Measurements from ENCODE around the gene MPP2. TPM values are rescaled to one million over a fixed set of nuclear protein-coding genes. Genes with fewer than 3 reads are reported as not detected.

The MPP2 gene
- total and polyA plus RNA-seq, 2 experiments from 2014 or later = 4.1 to 5.1 TPM

GRCh38 chr17:43927060-43927864, 19.9 kb upstream of the MPP2 start:
- Histone ChIP-seq H3K36me3 (ENCODE audit: low read depth) (no peaks in the 10 kb centered on the region), H3K79me2 (ENCODE audit: insufficient read depth) (no peaks in the 10 kb centered on the region), H3K27ac (no peak overlapping the region), H3F3A (ENCODE audit: insufficient read depth) (no peaks in the 10 kb centered on the region), H3K4me1 (ENCODE audit: insufficient read depth) (no peaks in the 10 kb centered on the region), H3K9me2 (ENCODE audit: insufficient read depth) (no peaks in the 10 kb centered on the region), H3K9me3 (ENCODE audit: low read depth) (no peaks in the 10 kb centered on the region), H3K9ac (no peak overlapping the region), H3K4me2 (ENCODE audit: unreplicated experiment) (peak overlapping the region; percentile 36), H2AFZ (peak overlapping the region; percentile 62; the same call in 1 of the 2 replicates), H3K4me3 (peak overlapping the region; percentile 47), H3K27me3 (replicated peaks; ENCODE audit: insufficient read depth) (peaks cover 24% of the 10 kb centered on the region), H4K20me1 (ENCODE audit: insufficient read depth) (no peaks in the 10 kb centered on the region)
- no peak for TF ChIP-seq EZH2phosphoT487 (IDR thresholded peaks at IDR 0.05; ENCODE audit: insufficient read depth, low read depth)
- no peak for TF ChIP-seq EZH2 (IDR thresholded peaks at IDR 0.05; ENCODE audit: insufficient read depth, poor library complexity, severe bottlenecking)
- in situ Hi-C loops (cut with MboI) = no loop called here
- DNase-seq = peak; percentile 36
- WGBS, 2 experiments (ENCODE audit: low coverage in 1 of 2, low lambda C conversion rate in 2 of 2, missing lambda C conversion rate in 2 of 2) = 6 to 7% methylated on average over 30 to 41 of the region's 42 CpGs

- no peak for DNase-seq
- H3K9me3 ChIP-seq (ENCODE audit: low read depth) = no peaks in the 10 kb centered on the region
- no peak for TF ChIP-seq EZH2phosphoT487 (IDR thresholded peaks at IDR 0.05; ENCODE audit: insufficient read depth, low read depth)
- no peak for TF ChIP-seq EZH2 (IDR thresholded peaks at IDR 0.05; ENCODE audit: insufficient read depth, poor library complexity, severe bottlenecking)
- H2AFZ ChIP-seq = no peak overlapping the region
- no peak overlapping the region for H3K4me2 ChIP-seq (ENCODE audit: unreplicated experiment)
- H3K4me3 ChIP-seq = no peak overlapping the region
- no peak overlapping the region for H3K9ac ChIP-seq
- in situ Hi-C loops (cut with MboI) = no loop called here
- H3K27me3 ChIP-seq (replicated peaks; ENCODE audit: insufficient read depth) = peaks cover 24% of the 10 kb centered on the region
- H4K20me1 ChIP-seq (ENCODE audit: insufficient read depth) = no peaks in the 10 kb centered on the region
- WGBS, 2 experiments (ENCODE audit: low coverage in 1 of 2, low lambda C conversion rate in 2 of 2, missing lambda C conversion rate in 2 of 2) = 51 to 63% methylated on average over 2 of the region's 2 CpGs
- H3F3A ChIP-seq (ENCODE audit: insufficient read depth) = no peaks in the 10 kb centered on the region
- H3K4me1 ChIP-seq (ENCODE audit: insufficient read depth) = no peaks in the 10 kb centered on the region
- no peaks in the 10 kb centered on the region for H3K79me2 ChIP-seq (ENCODE audit: insufficient read depth)
- no peak overlapping the region for H3K27ac ChIP-seq
- no peaks in the 10 kb centered on the region for H3K36me3 ChIP-seq (ENCODE audit: low read depth)
- H3K9me2 ChIP-seq (ENCODE audit: insufficient read depth) = no peaks in the 10 kb centered on the region
Measured at GRCh38 chr17:43924558-43924957, 17.2 kb upstream of the MPP2 start.

- Histone ChIP-seq H3K9me3 (ENCODE audit: low read depth) (no peaks in the 10 kb centered on the region), H3K79me2 (ENCODE audit: insufficient read depth) (no peaks in the 10 kb centered on the region), H3K9me2 (ENCODE audit: insufficient read depth) (no peaks in the 10 kb centered on the region), H4K20me1 (ENCODE audit: insufficient read depth) (no peaks in the 10 kb centered on the region), H3K4me1 (ENCODE audit: insufficient read depth) (no peaks in the 10 kb centered on the region), H2AFZ (no peak overlapping the region), H3K9ac (no peak overlapping the region), H3K36me3 (ENCODE audit: low read depth) (no peaks in the 10 kb centered on the region), H3K27ac (no peak overlapping the region), H3F3A (ENCODE audit: insufficient read depth) (no peaks in the 10 kb centered on the region), H3K4me3 (no peak overlapping the region), H3K27me3 (replicated peaks; ENCODE audit: insufficient read depth) (peaks cover 3% of the 10 kb centered on the region; the same call in 1 of the 2 replicates), H3K4me2 (ENCODE audit: unreplicated experiment) (no peak overlapping the region)
- TF ChIP-seq EZH2 (IDR thresholded peaks at IDR 0.05; ENCODE audit: insufficient read depth, poor library complexity, severe bottlenecking) (no peak), EZH2phosphoT487 (IDR thresholded peaks at IDR 0.05; ENCODE audit: insufficient read depth, low read depth) (no peak)
- no peak for DNase-seq
- in situ Hi-C loops (cut with MboI) = no loop called here
- 63 to 64% methylated on average over 10 of the region's 10 CpGs for WGBS, 2 experiments (ENCODE audit: low coverage in 1 of 2, low lambda C conversion rate in 2 of 2, missing lambda C conversion rate in 2 of 2)
Measured at GRCh38 chr17:43920500-43921095, 13.3 kb upstream of the MPP2 start.

- no peaks in the 10 kb centered on the region for H3K4me1 ChIP-seq (ENCODE audit: insufficient read depth)
- H3K27ac ChIP-seq = no peak overlapping the region
- H3K79me2 ChIP-seq (ENCODE audit: insufficient read depth) = no peaks in the 10 kb centered on the region
- no peak overlapping the region for H3K9ac ChIP-seq
- H3F3A ChIP-seq (ENCODE audit: insufficient read depth) = no peaks in the 10 kb centered on the region
- no peaks in the 10 kb centered on the region for H3K27me3 ChIP-seq (replicated peaks; ENCODE audit: insufficient read depth)
- H3K9me2 ChIP-seq (ENCODE audit: insufficient read depth) = no peaks in the 10 kb centered on the region
- no peak for DNase-seq
- no peaks in the 10 kb centered on the region for H4K20me1 ChIP-seq (ENCODE audit: insufficient read depth)
- no peaks in the 10 kb centered on the region for H3K9me3 ChIP-seq (ENCODE audit: low read depth)
- H3K36me3 ChIP-seq (ENCODE audit: low read depth) = no peaks in the 10 kb centered on the region
- no peak overlapping the region for H3K4me2 ChIP-seq (ENCODE audit: unreplicated experiment)
- in situ Hi-C loops (cut with MboI) = no loop called here
- H3K4me3 ChIP-seq = no peak overlapping the region
- WGBS, 2 experiments (ENCODE audit: low coverage in 1 of 2, low lambda C conversion rate in 2 of 2, missing lambda C conversion rate in 2 of 2) = 68 to 70% methylated on average over 13 of the region's 13 CpGs
- no peak overlapping the region for H2AFZ ChIP-seq
- TF ChIP-seq EZH2 (IDR thresholded peaks at IDR 0.05; ENCODE audit: insufficient read depth, poor library complexity, severe bottlenecking) = no peak
- TF ChIP-seq EZH2phosphoT487 (IDR thresholded peaks at IDR 0.05; ENCODE audit: insufficient read depth, low read depth) = no peak
Measured at GRCh38 chr17:43918026-43918389, 10.7 kb upstream of the MPP2 start.

All from GM23248 (cell line).